Activated CD4-positive, alpha-beta T cell treated with anti-CD3 and anti-CD28 coated beads, Interleukin-2, amount 10 ng/mL, durations not matched to agents 7 days and 5 days (primary cell): ENCODE results near the gene MRPL11. TPM values are rescaled to one million over a fixed set of nuclear protein-coding genes. Genes with fewer than 3 reads are reported as not detected.
A peak's percentile ranks its signal among the peaks of the same experiment; 100 is the strongest.

Source experiments
- CTCF ChIA-PET: fragments of 350-600 bp; sonication (Branson Sonifier 250); formaldehyde crosslinking; loops from one replicate; lab custom pipeline; 2021; ENCODE audit warnings: antibody characterized with exemption; lab: Charles Lee
- POLR2A ChIA-PET: fragments of 350-600 bp; sonication (Branson Sonifier 250); formaldehyde crosslinking; loops from one replicate; lab custom pipeline; 2021; ENCODE audit warnings: antibody characterized with exemption; lab: Charles Lee
- DNase-seq: peaks from one replicate; pipeline ENCODE4 v3.0.0-alpha.2; 2020
- H3K27ac Mint-ChIP-seq: one replicate; pipeline ENCODE4 v1.8.0; 2021; ENCODE audit warnings: mild to moderate bottlenecking, moderate library complexity, mixed read lengths
- H3K27me3 Mint-ChIP-seq: one replicate; pipeline ENCODE4 v1.8.0; 2021; ENCODE audit warnings: mixed read lengths
- H3K36me3 Mint-ChIP-seq: one replicate; pipeline ENCODE4 v1.8.0; 2021; ENCODE audit warnings: low read depth, mixed read lengths
- H3K4me1 Mint-ChIP-seq: one replicate; pipeline ENCODE4 v1.8.0; 2021; ENCODE audit warnings: mixed read lengths
- H3K4me3 Mint-ChIP-seq: one replicate; pipeline ENCODE4 v1.8.0; 2021; ENCODE audit warnings: mild to moderate bottlenecking, moderate library complexity, mixed read lengths
- H3K9me3 Mint-ChIP-seq: one replicate; pipeline ENCODE4 v1.8.0; 2021; ENCODE audit warnings: mixed read lengths
- total RNA-seq, 2 experiments: library from RNA; stranded (reverse); gene quantifications; one replicate each; pipeline ENCODE4 v1.2.3, GENCODE V29; 2021

MRPL11 gene
- total RNA-seq, 2 experiments from 2014 or later: 72.4 to 76.4 TPM

DNA sequence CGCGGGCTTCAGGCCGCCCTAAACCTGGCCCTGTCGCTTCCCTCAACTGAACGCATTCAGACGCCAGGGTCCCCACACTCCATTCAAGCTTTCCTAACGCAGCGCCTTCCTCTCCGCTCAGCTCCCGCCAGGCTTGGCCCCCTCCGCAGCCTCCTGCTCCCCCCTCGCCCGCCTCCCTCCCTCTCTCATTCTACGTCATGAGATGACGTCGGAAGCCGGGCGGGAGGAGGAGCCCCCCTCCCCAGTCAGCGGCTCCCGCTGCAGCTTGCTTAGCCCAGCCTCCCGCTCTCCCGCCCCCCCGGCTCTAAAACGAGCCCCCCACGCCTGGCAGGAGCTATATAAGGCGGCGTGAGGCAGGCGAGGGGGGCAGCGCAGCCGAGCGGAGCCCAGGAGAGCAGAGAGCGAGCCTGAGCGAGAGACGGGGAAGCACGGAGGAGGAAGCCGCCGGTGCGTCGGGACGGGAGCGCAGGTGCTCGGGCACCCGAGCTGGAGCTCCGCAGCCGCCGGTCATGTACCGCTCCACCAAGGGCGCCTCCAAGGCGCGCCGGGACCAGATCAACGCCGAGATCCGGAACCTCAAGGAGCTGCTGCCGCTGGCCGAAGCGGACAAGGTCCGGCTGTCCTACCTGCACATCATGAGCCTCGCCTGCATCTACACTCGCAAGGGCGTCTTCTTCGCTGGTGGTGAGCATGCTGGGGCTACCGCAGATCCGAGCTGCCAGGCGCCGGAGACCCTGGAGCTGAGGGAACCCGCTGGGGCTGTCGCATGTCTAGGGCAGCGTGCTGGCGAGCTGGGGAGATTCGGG, 17.8 kb downstream of the MRPL11 start, which contains the start of gene NPAS4:
TSS of gene NPAS4 (plus strand) at position 365 of the 806 bp plus-strand sequence. CDS start at position 510, 145 bp downstream.
- peaks cover 4% of the 10 kb centered on the region for H3K9me3 Mint-ChIP-seq
- no peaks in the 10 kb centered on the region for H3K36me3 Mint-ChIP-seq
- no peak for DNase-seq
- ChIA-PET POLR2A (interaction anchor here (0.6 kb wide), 1 partner anchor 217 kb away, joined by 3 read pairs; the partner anchor contains the start of gene RBM4), CTCF (interaction anchor here (0.8 to 2.4 kb wide), 11 partner anchors 9 to 258 kb away, joined by 3 to 19 read pairs (median 3); partner anchors contain the start of gene MRPL11)
- H3K4me1 Mint-ChIP-seq: peaks cover 21% of the 10 kb centered on the region
- H3K27ac Mint-ChIP-seq: no peak within 1 kb of the TSS
- H3K4me3 Mint-ChIP-seq: no peak within 1 kb of the TSS
- H3K27me3 Mint-ChIP-seq: peaks cover 38% of the 10 kb centered on the region

- ChIA-PET POLR2A (interaction anchor here (0.6 kb wide), 1 partner anchor 121 kb away, joined by 3 read pairs; no protein-coding TSS in a partner anchor), CTCF (interaction anchor here (1.2 to 2.4 kb wide), 3 partner anchors 8 to 124 kb away, joined by 3 to 19 read pairs (median 4); no protein-coding TSS in a partner anchor)
- no peak overlapping the region for H3K4me3 Mint-ChIP-seq
- H3K27me3 Mint-ChIP-seq: peaks cover 41% of the 10 kb centered on the region
- DNase-seq: no peak
- peaks cover 21% of the 10 kb centered on the region for H3K4me1 Mint-ChIP-seq
- H3K27ac Mint-ChIP-seq: no peak overlapping the region
- H3K9me3 Mint-ChIP-seq: peaks cover 4% of the 10 kb centered on the region
- no peaks in the 10 kb centered on the region for H3K36me3 Mint-ChIP-seq
Observed at GRCh38 chr11:66419825-66420224, 18.8 kb downstream of the MRPL11 start.

GRCh38 chr11:66418986-66419308, 19.7 kb downstream of the MRPL11 start:
- no peaks in the 10 kb centered on the region for H3K36me3 Mint-ChIP-seq
- DNase-seq: no peak
- H3K4me3 Mint-ChIP-seq: no peak overlapping the region
- peaks cover 4% of the 10 kb centered on the region for H3K9me3 Mint-ChIP-seq
- peaks cover 21% of the 10 kb centered on the region for H3K4me1 Mint-ChIP-seq
- ChIA-PET POLR2A (no interaction called here), CTCF (interaction anchor here (0.6 to 2.5 kb wide), 4 partner anchors 10 to 106 kb away, joined by 3 to 23 read pairs (median 4); no protein-coding TSS in a partner anchor)
- no peak overlapping the region for H3K27ac Mint-ChIP-seq
- peaks cover 45% of the 10 kb centered on the region for H3K27me3 Mint-ChIP-seq

GRCh38 chr11:66418168-66418985, 20.3 kb downstream of the MRPL11 start:
- no peak overlapping the region for H3K4me3 Mint-ChIP-seq
- H3K27ac Mint-ChIP-seq: no peak overlapping the region
- H3K27me3 Mint-ChIP-seq: peaks cover 45% of the 10 kb centered on the region
- peaks cover 21% of the 10 kb centered on the region for H3K4me1 Mint-ChIP-seq
- peaks cover 4% of the 10 kb centered on the region for H3K9me3 Mint-ChIP-seq
- DNase-seq: peak; percentile 74
- POLR2A ChIA-PET: no interaction called here
- H3K36me3 Mint-ChIP-seq: no peaks in the 10 kb centered on the region
- CTCF ChIA-PET: interaction anchor here (0.6 to 2.5 kb wide), 8 partner anchors 9 to 260 kb away, joined by 3 to 23 read pairs (median 5); partner anchors contain the start of genes MRPL11 and RBM4B

- POLR2A ChIA-PET: interaction anchor here (0.6 kb wide), 1 partner anchor 8 kb away, joined by 3 read pairs; no protein-coding TSS in a partner anchor
Observed at GRCh38 chr11:66417000-66417399, 21.6 kb downstream of the MRPL11 start.

DNA sequence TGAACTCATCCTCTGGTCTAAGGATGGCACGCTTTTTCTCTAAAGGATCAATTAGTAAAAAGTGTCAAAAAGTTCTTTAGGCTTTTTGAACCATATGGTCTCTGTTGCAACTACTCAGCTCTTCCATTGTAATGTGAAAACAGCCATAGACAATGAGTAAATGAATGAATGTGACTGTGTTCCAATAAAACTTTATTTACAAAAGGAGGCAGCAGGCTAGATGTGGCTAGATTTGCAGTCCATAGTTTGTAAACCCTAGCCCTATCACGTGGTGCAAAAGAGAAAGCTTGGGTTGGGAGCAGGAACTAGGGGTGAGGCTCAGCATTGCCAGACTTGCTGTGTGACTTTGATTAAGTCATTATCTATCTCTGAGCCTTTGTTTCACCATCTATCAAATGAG, 23.2 kb downstream of the MRPL11 start:
- no peaks in the 10 kb centered on the region for H3K36me3 Mint-ChIP-seq
- POLR2A ChIA-PET: no interaction called here
- CTCF ChIA-PET: interaction anchor here (1.0 to 1.7 kb wide), 3 partner anchors 14 to 263 kb away, joined by 3 read pairs; no protein-coding TSS in a partner anchor
- H3K27ac Mint-ChIP-seq: no peak overlapping the region
- peaks cover 21% of the 10 kb centered on the region for H3K4me1 Mint-ChIP-seq
- peaks cover 4% of the 10 kb centered on the region for H3K9me3 Mint-ChIP-seq
- peaks cover 44% of the 10 kb centered on the region for H3K27me3 Mint-ChIP-seq
- DNase-seq: no peak
- H3K4me3 Mint-ChIP-seq: no peak overlapping the region

More at GRCh38 chr11:66417000-66417399, 21.6 kb downstream of the MRPL11 start:
- Mint-ChIP-seq H3K27me3 (peaks cover 45% of the 10 kb centered on the region), H3K9me3 (peaks cover 4% of the 10 kb centered on the region), H3K36me3 (no peaks in the 10 kb centered on the region), H3K27ac (no peak overlapping the region), H3K4me1 (peaks cover 21% of the 10 kb centered on the region), H3K4me3 (no peak overlapping the region)
- CTCF ChIA-PET: interaction anchor here (0.6 to 2.5 kb wide), 9 partner anchors 8 to 261 kb away, joined by 3 to 23 read pairs (median 6); partner anchors contain the start of genes MRPL11 and RBM4B
- no peak for DNase-seq

DNA sequence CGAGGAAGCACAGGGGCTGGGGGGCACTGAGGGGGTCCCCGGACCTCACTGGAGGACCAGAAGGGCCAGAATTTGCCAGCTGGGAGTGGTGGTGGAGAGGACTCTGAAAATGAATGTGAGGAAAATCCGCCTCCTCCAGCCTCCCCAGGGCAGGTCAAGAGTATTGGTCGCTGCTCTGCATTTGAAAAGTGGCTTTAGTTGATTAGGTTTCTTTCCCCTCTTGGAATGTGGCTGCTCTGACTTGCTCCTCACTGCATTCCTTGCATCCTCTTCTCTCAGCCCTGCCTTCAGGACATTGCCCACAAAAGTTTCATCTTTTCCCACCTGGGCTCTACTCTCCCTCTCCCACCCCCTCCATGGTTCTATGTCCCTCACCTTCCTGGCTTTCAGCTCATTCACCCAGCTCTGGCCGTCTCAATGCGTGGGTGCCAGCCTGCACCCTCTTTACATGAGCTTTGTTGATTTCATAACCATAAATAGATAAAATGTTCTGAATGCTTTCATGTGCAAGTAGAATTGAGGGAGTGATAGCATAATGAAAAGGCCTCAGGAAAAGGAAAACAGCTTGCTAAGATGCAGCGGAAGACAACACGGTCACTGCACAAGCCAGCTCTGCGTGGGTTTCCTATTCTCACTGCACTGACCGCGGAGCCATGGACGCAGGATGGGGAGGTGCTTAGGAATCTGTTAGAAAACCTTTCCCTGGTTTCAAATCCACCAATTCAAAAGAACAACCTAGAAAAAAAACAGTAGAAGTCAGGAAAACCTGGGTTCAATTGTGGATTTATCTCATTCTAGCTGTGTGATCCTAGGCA, 24.3 kb downstream of the MRPL11 start:
- Mint-ChIP-seq H3K4me1 (peaks cover 17% of the 10 kb centered on the region), H3K36me3 (no peaks in the 10 kb centered on the region), H3K27me3 (peaks cover 39% of the 10 kb centered on the region), H3K9me3 (peaks cover 2% of the 10 kb centered on the region), H3K27ac (no peak overlapping the region), H3K4me3 (no peak overlapping the region)
- ChIA-PET POLR2A (no interaction called here), CTCF (no interaction called here)
- DNase-seq: no peak

- POLR2A ChIA-PET: no interaction called here
- CTCF ChIA-PET: no interaction called here
- H3K4me3 Mint-ChIP-seq: no peak overlapping the region
- H3K36me3 Mint-ChIP-seq: no peaks in the 10 kb centered on the region
- H3K27me3 Mint-ChIP-seq: peaks cover 31% of the 10 kb centered on the region
- H3K9me3 Mint-ChIP-seq: no peaks in the 10 kb centered on the region
- peaks cover 14% of the 10 kb centered on the region for H3K4me1 Mint-ChIP-seq
- no peak overlapping the region for H3K27ac Mint-ChIP-seq
- no peak for DNase-seq
Observed at GRCh38 chr11:66413167-66413566, 25.5 kb downstream of the MRPL11 start.

DNA sequence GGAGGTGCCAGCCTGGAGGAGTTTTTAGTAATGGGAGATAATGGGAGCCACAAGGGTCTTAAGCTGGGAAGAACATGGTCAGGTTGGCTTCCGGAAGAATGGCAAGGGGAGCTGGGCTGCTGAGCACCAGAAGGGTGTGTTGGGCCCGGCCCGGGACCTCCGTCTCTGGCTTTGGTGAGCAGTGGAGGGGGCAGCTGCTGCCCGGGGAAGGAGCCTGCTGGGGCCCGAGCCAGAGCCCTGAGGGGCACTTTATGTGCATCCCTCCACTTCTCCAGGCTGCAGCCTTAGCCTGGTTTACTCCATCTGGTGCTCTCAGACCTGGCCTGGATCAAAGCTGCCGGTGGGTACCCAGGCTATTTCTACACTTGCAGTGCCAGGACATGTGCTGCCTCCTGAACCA, 26.5 kb downstream of the MRPL11 start:
- ChIA-PET CTCF (interaction anchor here (0.9 to 1.6 kb wide), 4 partner anchors 9 to 204 kb away, joined by 3 to 4 read pairs (median 3); partner anchors contain the start of genes MRPL11, NPAS4 and RBM14), POLR2A (no interaction called here)
- Mint-ChIP-seq H3K27ac (no peak overlapping the region), H3K27me3 (peaks cover 20% of the 10 kb centered on the region), H3K9me3 (no peaks in the 10 kb centered on the region), H3K36me3 (no peaks in the 10 kb centered on the region), H3K4me3 (no peak overlapping the region), H3K4me1 (peaks cover 6% of the 10 kb centered on the region)
- no peak for DNase-seq

- Mint-ChIP-seq H3K4me3 (no peak overlapping the region), H3K27ac (no peak overlapping the region), H3K4me1 (peaks cover 3% of the 10 kb centered on the region), H3K9me3 (no peaks in the 10 kb centered on the region), H3K36me3 (no peaks in the 10 kb centered on the region), H3K27me3 (peaks cover 14% of the 10 kb centered on the region)
- no peak for DNase-seq
- POLR2A ChIA-PET: no interaction called here
- CTCF ChIA-PET: interaction anchor here (0.9 to 4.2 kb wide), 4 partner anchors 28 to 266 kb away, joined by 3 to 25 read pairs (median 3); partner anchors contain the start of genes MRPL11, RBM14 and RBM4B
Observed at GRCh38 chr11:66411323-66411722, 27.3 kb downstream of the MRPL11 start.

- Mint-ChIP-seq H3K27me3 (peaks cover 18% of the 10 kb centered on the region), H3K36me3 (no peaks in the 10 kb centered on the region), H3K27ac (no peak overlapping the region), H3K4me3 (no peak overlapping the region), H3K4me1 (peaks cover 3% of the 10 kb centered on the region), H3K9me3 (no peaks in the 10 kb centered on the region)
- no peak for DNase-seq
- ChIA-PET CTCF (interaction anchor here (0.6 to 4.2 kb wide), 9 partner anchors 7 to 445 kb away, joined by 3 to 28 read pairs (median 10); partner anchors contain the start of genes MRPL11, NPAS4, RBM4B and TMEM151A), POLR2A (no interaction called here)
Observed at GRCh38 chr11:66410191-66410590, 28.5 kb downstream of the MRPL11 start.
